Stimulated activated CD4-positive, alpha-beta T cell treated with anti-CD3 and anti-CD28 coated beads, Interleukin-4, amount 100 ng/mL, for 4 hours (primary cell): ENCODE data around the gene ADAMTS17.

Experiments used
- DNase-seq, 2 experiments: peaks; one replicate each; pipeline ENCODE4 v3.0.0-alpha.2; 2020

ADAMTS17 gene

GRCh38 chr15:100192097-100193080, 149.4 kb downstream of the ADAMTS17 start:
- DNase-seq = no peak

DNA sequence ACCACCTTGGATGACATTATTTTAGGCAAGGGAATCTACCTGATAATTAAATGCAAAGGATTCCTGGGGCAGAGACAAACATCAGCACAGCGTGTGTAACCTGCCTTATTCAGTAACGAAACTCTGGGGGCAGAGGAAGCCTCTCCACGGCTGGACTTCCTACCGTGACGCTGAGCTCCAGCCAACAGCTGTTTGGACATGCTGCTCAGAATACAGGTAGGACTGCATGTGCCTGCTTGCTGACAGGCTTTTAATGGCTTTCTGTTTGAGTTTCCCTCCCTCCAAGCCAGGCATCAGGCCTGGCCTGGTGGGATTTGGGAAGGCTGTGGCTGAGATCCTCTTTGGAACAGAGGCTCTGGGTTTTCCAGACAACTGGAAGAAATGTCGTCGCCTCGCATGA, 150.6 kb downstream of the ADAMTS17 start:
- no peak for DNase-seq

GRCh38 chr15:100190675-100191074, 151.1 kb downstream of the ADAMTS17 start:
- no peak for DNase-seq

- DNase-seq = no peak
Observed at GRCh38 chr15:100189849-100190248, 151.9 kb downstream of the ADAMTS17 start.

DNA sequence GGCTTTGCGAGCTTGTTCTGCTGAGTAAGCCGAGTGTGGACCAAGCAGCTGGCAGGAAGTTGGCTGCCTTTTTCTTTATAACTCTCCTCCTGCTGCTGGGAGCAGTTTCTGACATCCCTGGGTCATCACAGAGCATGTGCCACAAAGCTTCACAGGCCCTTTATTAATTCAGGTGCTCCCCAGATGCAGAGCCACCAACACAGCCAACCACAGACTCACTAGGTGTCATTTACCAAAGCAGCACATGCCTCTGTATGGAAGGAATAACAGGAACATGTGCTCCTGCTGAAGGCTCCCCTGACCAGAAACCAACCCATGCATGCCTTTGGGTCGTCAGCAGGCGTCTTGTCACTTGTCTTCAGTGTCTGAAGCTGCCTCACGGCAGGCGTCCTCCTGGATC, 152.5 kb downstream of the ADAMTS17 start:
- no peak for DNase-seq

DNA sequence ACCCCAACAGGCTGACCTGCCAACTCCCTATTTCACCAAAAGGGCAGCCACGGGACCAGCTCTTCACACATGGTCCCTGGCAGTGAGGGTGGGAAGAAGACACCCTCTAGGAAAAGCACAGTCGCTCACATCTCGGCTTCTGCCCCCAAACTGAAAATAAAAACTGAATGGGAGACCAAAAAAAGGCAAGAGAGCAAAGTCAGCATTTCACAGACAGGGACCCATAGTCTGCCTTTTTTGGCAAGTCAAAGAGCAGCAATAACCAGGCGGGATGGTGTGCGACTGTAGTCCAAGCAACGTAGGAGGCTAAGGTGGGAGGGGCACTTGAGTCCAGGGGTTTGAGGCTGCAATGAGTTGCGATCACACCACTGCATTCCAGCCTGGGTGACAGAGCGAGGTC, 154.1 kb downstream of the ADAMTS17 start:
- no peak for DNase-seq

DNA sequence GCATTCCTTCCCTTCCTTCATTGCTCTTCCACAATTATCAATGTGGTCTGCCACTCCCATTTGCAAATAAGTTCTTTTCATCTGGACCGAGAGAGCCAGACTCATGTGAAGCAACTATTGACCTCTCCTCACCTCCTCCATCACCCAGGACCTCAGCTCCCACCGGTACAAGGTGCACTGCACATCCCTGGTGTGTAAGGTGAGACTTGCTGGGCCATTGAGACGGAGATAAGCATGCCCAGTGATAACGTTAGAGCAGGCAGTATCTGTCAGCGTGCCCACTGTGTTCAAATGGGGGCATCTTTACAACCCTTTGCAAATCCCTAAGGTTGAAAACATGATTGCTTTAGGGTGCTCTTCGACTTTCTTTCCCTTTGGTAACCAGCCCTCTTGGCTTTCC, 154.8 kb downstream of the ADAMTS17 start:
- no peak for DNase-seq

- DNase-seq = no peak
Observed at GRCh38 chr15:100186366-100186765, 155.4 kb downstream of the ADAMTS17 start.

DNA sequence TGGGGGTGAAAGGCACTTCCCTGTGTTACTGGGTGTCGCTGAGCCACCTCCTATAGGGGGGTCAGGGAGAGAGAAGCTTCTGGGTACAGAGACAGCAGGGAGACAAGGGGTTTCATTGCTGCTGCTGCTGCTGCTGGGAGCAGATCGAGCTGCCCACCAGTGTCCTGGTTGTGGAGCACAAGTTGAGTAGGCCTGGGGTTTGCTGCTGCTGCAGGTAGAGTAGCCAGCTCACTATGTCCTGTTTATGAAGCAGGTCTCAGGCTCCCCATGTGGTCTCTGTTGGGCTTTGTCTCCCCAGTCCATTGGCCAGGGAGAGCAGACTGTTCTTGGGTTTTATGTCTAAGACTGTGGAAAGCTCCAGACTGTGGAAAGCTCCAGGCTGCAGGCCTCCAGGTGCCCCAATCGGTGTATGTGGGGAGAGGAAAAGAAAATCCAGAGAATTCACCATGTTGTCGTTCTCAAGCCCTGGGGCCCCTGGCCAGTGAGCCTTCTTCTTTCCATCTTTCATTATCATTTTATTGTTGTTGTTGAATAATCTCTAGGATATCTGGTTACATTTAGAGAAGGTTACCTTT, 157.8 kb downstream of the ADAMTS17 start:
- no peak for DNase-seq

DNA sequence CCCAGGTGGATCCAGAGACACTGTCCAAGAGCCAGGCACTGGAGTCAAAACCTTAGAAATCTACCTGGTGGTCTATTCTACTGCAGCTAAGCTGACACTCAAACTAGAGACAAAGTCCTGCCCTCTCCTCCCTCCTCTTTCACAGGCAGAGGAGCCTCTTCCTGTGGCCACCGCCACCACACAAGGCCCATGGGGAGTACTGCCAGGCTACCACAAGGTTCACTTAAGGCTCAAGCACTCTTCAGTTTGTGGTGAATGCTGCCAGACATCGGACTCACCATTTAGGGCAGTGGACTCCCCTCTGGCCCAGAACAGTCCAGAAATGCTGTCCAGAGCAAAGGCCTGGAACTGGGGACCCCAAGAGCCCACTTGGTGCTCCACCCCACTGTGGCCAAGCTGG, 160.9 kb downstream of the ADAMTS17 start:
- DNase-seq = no peak

DNA sequence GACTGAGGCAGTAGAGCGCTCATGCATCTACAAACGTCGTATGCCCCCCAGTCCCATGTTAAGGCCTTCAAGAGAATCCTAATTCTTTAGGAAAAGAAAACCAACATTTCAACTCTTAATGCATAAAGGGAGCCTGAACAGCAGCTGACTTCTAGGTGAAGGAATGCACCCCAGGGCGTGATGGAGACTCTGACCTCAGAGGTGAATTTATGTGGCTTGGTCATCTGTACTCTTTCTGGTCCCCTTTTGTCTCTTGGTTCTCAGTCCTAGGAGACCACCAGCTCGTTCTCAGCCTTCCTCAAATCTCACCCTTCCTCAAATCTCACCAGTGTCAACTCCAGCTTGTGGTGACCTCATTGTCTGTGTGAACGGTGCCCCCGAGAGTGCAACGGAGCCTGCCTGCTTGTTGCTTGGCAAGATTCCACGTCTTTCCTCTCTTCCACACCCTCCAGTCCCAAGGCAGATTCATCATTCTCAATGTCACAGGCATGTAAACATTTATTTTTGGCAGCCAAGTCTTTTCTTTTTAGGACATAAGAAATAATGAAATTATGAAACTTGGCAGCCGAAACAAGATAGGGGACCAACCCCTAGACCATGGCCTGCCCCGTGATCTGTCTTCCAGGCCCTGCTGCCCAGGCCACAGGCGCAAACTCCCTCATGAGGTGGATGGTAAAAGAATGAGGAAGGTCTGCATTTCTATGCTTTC, 166.2 kb downstream of the ADAMTS17 start:
- no peak for DNase-seq

DNA sequence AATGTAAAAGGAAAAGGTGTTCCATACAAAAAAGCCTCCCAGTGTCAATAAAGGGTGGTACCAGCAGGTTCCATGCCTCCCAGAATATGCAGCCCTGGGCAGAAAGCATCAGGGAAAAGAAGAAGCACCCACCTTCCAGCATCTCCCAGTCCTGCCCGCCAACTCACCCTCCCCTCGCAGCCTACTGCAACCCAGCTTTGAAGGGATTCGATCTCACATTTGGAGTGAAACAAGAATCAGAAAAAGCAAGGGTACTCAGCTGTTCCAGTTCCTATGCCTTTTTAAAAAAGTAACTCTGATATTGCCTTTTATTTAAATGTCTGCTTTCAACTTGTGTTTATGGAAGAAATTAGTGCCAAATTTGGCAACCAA, 166.9 kb downstream of the ADAMTS17 start:
- DNase-seq = no peak

- no peak for DNase-seq
Observed at GRCh38 chr15:100174159-100174903, 167.4 kb downstream of the ADAMTS17 start.

- no peak for DNase-seq
Observed at GRCh38 chr15:100172356-100173024, 169.3 kb downstream of the ADAMTS17 start.

DNA sequence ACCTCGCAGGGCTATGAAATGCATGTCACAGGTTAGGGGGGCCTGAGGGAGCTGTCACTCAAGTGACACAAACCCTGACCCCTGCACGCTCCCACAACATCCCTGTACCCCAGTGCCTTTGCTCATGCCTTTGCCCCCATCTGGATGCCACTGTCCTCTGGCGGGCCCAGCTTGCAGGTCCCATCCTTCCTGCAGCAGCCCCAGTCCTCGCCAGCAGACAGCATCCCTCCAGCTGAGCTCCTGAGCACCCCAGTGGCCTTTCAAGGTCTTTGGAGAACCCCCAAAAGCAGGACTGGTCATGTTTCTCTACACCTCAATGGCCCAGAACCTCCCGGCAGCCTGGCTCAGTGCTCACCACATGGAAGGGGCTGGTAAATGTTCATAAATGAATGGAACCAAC, 170.4 kb downstream of the ADAMTS17 start:
- no peak for DNase-seq

- DNase-seq = no peak
Observed at GRCh38 chr15:100170291-100171210, 171.2 kb downstream of the ADAMTS17 start.

- no peak for DNase-seq
Observed at GRCh38 chr15:100169615-100170290, 172.0 kb downstream of the ADAMTS17 start.

DNA sequence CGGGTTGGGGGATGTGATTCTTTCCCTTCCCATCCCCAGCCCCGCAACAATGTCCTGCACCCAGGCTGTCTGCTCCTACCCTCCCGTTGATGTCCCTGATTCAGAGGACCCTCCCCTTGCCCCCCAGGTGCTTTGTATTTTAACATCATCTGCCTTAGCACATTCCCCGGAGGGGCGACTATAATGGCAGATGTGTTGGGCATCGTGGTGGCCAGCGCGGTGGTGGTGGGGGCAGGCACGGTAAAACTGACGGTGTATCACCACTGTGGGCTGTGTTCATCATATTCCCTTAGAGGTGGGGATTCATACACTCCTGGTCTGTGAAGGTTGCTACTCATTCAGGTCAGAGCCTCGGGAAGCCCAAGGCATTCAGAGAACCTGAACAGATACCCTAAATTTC, 173.0 kb downstream of the ADAMTS17 start:
- no peak for DNase-seq

- no peak for DNase-seq
Observed at GRCh38 chr15:100167884-100168375, 173.8 kb downstream of the ADAMTS17 start.

DNA sequence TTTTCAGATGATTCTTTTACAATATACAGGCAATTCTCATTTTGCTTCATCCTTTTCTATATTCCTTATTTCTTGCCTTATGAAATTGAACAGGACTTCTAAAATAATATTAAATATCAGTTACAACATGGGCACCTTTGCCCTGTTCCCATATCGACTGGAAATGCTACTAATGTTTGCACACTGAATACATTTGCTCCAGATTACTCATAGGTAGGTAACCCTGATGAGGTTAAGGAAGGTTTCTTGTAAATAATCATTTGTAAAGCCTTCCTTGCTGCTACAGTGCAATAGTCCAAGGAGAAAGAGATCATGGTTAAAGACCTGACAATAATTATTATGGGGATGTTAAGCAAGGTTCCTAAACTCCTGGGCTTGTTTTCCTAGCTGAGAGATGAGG, 175.5 kb downstream of the ADAMTS17 start:
- DNase-seq = no peak

DNA sequence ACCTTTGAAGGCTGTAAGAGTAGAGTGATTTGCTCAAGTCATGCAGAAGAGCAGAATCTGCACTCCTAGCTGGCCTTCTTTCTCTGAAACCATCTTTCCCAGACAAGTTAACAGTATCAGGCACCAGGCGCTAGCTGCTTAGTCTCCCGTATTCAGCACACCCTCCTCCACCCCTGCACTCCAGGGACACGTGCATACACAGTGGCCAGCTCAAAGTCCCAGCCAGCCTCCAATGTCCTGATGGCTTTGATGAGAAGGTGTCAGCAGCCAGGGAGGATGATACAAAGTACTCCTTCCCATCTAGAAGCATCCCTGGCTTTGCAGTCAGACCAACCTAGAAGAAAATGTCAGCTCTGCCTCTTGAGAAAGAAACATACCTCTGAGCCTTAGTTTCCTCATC, 177.8 kb downstream of the ADAMTS17 start:
- DNase-seq = no peak
